CD4-positive, alpha-beta memory T cell (primary cell): Measurements from ENCODE around the gene CPM. TPM values are rescaled to one million over a fixed set of nuclear protein-coding genes. Genes with fewer than 3 reads are reported as not detected.

ENCODE experiments used
- CTCF ChIA-PET: fragments of 350-600 bp; sonication (Branson Sonifier 250); formaldehyde crosslinking; loops from one replicate; lab custom pipeline; 2021; ENCODE audit warnings: inconsistent platforms; ENCODE audit not compliant: partially characterized antibody; lab: Charles Lee
- POLR2A ChIA-PET: fragments of 350-600 bp; sonication (Branson Sonifier 250); formaldehyde crosslinking; loops from one replicate; lab custom pipeline; 2021; ENCODE audit not compliant: partially characterized antibody; lab: Charles Lee
- DNase-seq, 5 donors: peaks; one replicate each; pipeline versions ENCODE4 v3.0.0 to v3.0.0-alpha.2; 2020 to 2022; ENCODE audit warnings: mixed read lengths in 1 of 5
- H3K27ac ChIP-seq: one replicate; pipeline ENCODE4 v1.7.0; 2013; ENCODE audit warnings: low read depth, low read length
- H3K27me3 ChIP-seq: 2 replicates; pipeline ENCODE4 v1.7.0; 2013; ENCODE audit warnings: mild to moderate bottlenecking, low read length, moderate library complexity; ENCODE audit not compliant: insufficient read depth
- H3K36me3 ChIP-seq: 2 replicates; pipeline ENCODE4 v1.7.0; 2013; ENCODE audit warnings: mild to moderate bottlenecking, low read length, moderate library complexity; ENCODE audit not compliant: insufficient read depth
- H3K4me1 ChIP-seq: 2 replicates; pipeline ENCODE4 v1.7.0; 2013; ENCODE audit warnings: mild to moderate bottlenecking, low read length, moderate library complexity; ENCODE audit not compliant: insufficient read depth
- H3K4me3 ChIP-seq, 2 donors: one replicate each; pipeline ENCODE4 v1.7.0; 2013; ENCODE audit warnings: low read length in 2 of 2, mild to moderate bottlenecking in 1 of 2
- H3K9me3 ChIP-seq, 2 donors: one replicate each; pipeline ENCODE4 v1.7.0; 2013; ENCODE audit warnings: low read length in 2 of 2, control low read depth in 1 of 2; ENCODE audit not compliant: control insufficient read depth in 1 of 2
- H3K27ac Mint-ChIP-seq, 7 donors: one replicate each; pipeline ENCODE4 v1.8.0; 2020 to 2021; ENCODE audit warnings: mixed read lengths in 7 of 7, mild to moderate bottlenecking in 6 of 7, inconsistent platforms in 3 of 7, moderate library complexity in 3 of 7
- H3K27me3 Mint-ChIP-seq, 2 donors: one replicate each; pipeline ENCODE4 v1.8.0; 2020 to 2021; ENCODE audit warnings: mixed read lengths in 2 of 2
- H3K36me3 Mint-ChIP-seq, 2 donors: one replicate each; pipeline ENCODE4 v1.8.0; 2020 to 2021; ENCODE audit warnings: mixed read lengths in 2 of 2, inconsistent platforms in 1 of 2, mild to moderate bottlenecking in 1 of 2
- H3K4me1 Mint-ChIP-seq, 4 donors: one replicate each; pipeline ENCODE4 v1.8.0; 2020 to 2021; ENCODE audit warnings: mixed read lengths in 4 of 4, mild to moderate bottlenecking in 1 of 4
- H3K4me3 Mint-ChIP-seq, 8 donors: one replicate each; pipeline ENCODE4 v1.8.0; 2020 to 2021; ENCODE audit warnings: mixed read lengths in 8 of 8, mild to moderate bottlenecking in 7 of 8, moderate library complexity in 6 of 8, inconsistent platforms in 3 of 8
- H3K9me3 Mint-ChIP-seq, 8 donors: one replicate each; pipeline ENCODE4 v1.8.0; 2020 to 2021; ENCODE audit warnings: mixed read lengths in 8 of 8, mild to moderate bottlenecking in 5 of 8, inconsistent platforms in 3 of 8, moderate library complexity in 1 of 8
- intact Hi-C: fragments of 100-400 bp; cut with micrococcal nuclease; formaldehyde crosslinking; loops from one replicate; pipeline ENCODE4 v1.15.1; 2023
- polyA plus RNA-seq, 2 donors: library from polyadenylated mRNA; unstranded; fragments of 300-500 nt; fragmentation: Illumina TruSeq; gene quantifications; one replicate each; pipeline ENCODE4 v1.2.3, GENCODE V29; 2021
- total RNA-seq, 2 experiments: library from RNA; stranded (reverse); gene quantifications; one replicate each; pipeline ENCODE4 v1.2.3, GENCODE V29; 2021

CPM gene
- total and polyA plus RNA-seq, 4 experiments from 2014 or later: 1.3 to 3.1 (median 2.3) TPM

DNA sequence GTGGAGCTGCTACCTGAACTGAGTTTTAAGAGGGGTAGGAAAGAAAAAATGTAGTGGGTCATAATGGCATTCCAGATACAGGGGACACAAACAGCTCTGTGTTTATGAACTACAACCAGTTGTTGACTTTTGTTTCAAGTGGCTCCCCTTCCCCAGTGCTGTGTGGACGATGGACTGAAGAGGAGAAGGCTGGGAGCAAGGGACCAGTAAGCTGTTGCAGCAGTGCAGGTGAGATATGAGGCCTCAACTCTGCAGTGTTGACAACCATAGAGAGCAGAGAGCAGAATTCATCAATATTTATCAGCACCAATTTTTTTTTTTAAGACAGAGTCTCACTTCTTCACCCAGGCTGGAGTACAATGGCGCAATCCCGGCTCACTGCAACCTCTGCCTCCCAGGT, 78.4 kb downstream of the CPM start:
- no peak overlapping the region for H3K4me3 Mint-ChIP-seq
- Histone ChIP-seq H3K27ac (no peak overlapping the region), H3K27me3 (no peaks in the 10 kb centered on the region), H3K9me3 (no peaks in the 10 kb centered on the region), H3K4me1 (no peaks in the 10 kb centered on the region), H3K36me3 (no peaks in the 10 kb centered on the region), H3K4me3 (no peak overlapping the region)
- no peak overlapping the region for H3K27ac Mint-ChIP-seq
- H3K9me3 Mint-ChIP-seq: no peaks in the 10 kb centered on the region
- peaks cover 0 to 4% of the 10 kb centered on the region in 2 donors for H3K27me3 Mint-ChIP-seq
- H3K36me3 Mint-ChIP-seq: no peaks in the 10 kb centered on the region
- intact Hi-C loops: no loop called here
- CTCF ChIA-PET: no interaction called here
- H3K4me1 Mint-ChIP-seq: no peaks in the 10 kb centered on the region
- DNase-seq: no peak
- POLR2A ChIA-PET: no interaction called here

DNA sequence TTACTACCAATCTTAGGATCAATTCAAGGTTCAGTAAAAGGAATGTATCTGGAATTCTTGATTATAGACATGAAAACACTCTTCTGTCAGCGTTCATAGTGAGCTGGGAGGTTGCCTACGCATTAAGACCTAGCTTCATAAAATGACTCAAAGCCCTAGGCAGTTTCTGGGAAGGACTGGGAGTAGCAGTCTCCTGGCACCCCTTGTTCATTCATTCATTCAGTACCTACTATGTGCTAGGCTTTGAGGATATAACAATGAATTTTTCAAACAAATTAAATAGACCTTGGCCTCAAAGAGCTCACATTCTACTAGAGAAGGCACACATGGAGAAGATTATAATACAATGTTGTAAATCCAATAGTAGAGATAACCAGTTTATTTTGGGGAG, 78.9 kb downstream of the CPM start:
- no peaks in the 10 kb centered on the region for H3K36me3 Mint-ChIP-seq
- H3K9me3 ChIP-seq: no peaks in the 10 kb centered on the region
- no peaks in the 10 kb centered on the region for H3K4me1 ChIP-seq
- H3K27me3 Mint-ChIP-seq: peaks cover 0 to 4% of the 10 kb centered on the region in 2 donors
- H3K36me3 ChIP-seq: no peaks in the 10 kb centered on the region
- ChIA-PET POLR2A (no interaction called here), CTCF (no interaction called here)
- no peaks in the 10 kb centered on the region for H3K4me1 Mint-ChIP-seq
- peak overlapping the region in 1 of 7 donors; percentile 22 for H3K27ac Mint-ChIP-seq
- intact Hi-C loops: no loop called here
- no peaks in the 10 kb centered on the region for H3K27me3 ChIP-seq
- DNase-seq: no peak
- H3K27ac ChIP-seq: no peak overlapping the region
- H3K4me3 Mint-ChIP-seq: no peak overlapping the region
- no peak overlapping the region for H3K4me3 ChIP-seq
- no peaks in the 10 kb centered on the region for H3K9me3 Mint-ChIP-seq

DNA sequence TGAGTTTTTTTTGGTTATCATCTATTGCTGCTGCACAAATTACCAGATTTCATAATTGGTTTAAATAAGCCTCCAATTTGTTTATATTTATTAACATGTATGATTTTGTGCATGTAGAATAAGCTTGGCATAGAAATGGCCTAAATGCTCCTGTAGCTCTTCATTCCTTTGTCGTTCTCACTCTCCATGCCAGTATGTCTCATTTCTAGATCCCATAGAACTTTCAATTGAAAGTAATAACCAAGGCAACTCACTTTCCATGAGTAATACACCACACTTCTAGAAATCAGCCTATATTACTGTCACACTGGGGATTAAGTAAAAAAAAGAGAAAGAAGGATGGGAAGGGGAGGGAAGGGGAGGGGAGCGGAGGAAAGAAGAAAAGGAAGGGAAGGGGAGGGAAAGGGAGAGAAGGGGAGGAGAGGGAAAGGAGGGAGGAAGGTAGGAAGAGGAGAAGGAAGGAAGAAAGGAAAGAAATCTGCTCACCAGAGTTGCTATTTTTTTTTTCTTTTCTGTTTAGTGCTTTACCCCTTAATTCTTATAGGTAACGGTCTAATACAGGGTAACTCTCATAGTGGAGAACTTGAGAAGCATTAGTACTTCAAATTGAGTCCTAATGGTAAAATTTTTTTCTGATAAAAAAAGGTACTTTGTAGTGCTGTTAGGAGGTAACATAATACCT, 79.4 kb downstream of the CPM start:
- ChIA-PET POLR2A (no interaction called here), CTCF (no interaction called here)
- peaks cover 0 to 4% of the 10 kb centered on the region in 2 donors for H3K27me3 Mint-ChIP-seq
- no peak overlapping the region for H3K4me3 Mint-ChIP-seq
- intact Hi-C loops: no loop called here
- H3K9me3 ChIP-seq: no peaks in the 10 kb centered on the region
- no peak overlapping the region for H3K4me3 ChIP-seq
- no peaks in the 10 kb centered on the region for H3K9me3 Mint-ChIP-seq
- H3K4me1 Mint-ChIP-seq: no peaks in the 10 kb centered on the region
- no peaks in the 10 kb centered on the region for H3K4me1 ChIP-seq
- H3K27ac ChIP-seq: no peak overlapping the region
- H3K36me3 ChIP-seq: no peaks in the 10 kb centered on the region
- no peak for DNase-seq
- no peaks in the 10 kb centered on the region for H3K27me3 ChIP-seq
- H3K36me3 Mint-ChIP-seq: no peaks in the 10 kb centered on the region
- no peak overlapping the region for H3K27ac Mint-ChIP-seq

DNA sequence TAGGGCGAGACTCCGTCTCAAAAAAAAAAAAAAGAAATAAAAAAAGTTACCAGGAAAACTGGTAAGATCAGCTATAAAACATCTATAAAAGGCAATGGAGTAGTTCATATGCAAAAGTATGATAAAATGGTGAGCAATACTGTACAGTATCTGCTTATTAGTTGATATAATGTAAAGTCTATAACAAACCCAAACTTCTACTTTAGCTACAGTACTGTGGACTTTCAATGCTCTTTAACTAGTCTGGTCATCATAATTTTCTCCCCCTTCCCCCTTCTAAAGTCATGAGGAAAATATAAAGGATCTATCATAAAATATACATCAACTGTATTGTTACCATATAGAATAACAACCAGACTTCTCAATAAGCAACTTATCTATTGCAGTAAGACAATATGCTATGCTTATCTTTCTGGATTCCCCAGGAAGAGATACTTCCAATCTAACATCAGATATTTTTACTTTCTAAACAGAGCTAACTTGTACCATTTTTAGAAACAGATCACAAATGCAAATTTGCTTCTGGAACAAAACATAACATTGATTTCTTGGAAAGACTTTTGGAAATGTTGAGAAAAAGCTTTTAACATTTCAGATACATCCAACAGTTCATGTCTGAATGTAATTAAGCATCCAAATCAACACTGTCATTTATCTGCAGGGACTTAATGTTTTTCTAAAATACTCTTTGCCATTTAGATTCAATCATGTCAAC, 81.2 kb downstream of the CPM start:
- Mint-ChIP-seq H3K36me3 (no peaks in the 10 kb centered on the region), H3K27ac (peak overlapping the region in 1 of 7 donors; percentile 7), H3K4me1 (no peaks in the 10 kb centered on the region), H3K9me3 (no peaks in the 10 kb centered on the region), H3K27me3 (peaks cover 0 to 4% of the 10 kb centered on the region in 2 donors), H3K4me3 (no peak overlapping the region)
- Histone ChIP-seq H3K27ac (no peak overlapping the region), H3K9me3 (no peaks in the 10 kb centered on the region), H3K4me3 (no peak overlapping the region), H3K36me3 (no peaks in the 10 kb centered on the region), H3K4me1 (no peaks in the 10 kb centered on the region), H3K27me3 (no peaks in the 10 kb centered on the region)
- ChIA-PET POLR2A (no interaction called here), CTCF (interaction anchor here (1.4 kb wide), 1 partner anchor 21 kb away, joined by 7 read pairs; no protein-coding TSS in a partner anchor)
- DNase-seq: no peak
- intact Hi-C loops: no loop called here

DNA sequence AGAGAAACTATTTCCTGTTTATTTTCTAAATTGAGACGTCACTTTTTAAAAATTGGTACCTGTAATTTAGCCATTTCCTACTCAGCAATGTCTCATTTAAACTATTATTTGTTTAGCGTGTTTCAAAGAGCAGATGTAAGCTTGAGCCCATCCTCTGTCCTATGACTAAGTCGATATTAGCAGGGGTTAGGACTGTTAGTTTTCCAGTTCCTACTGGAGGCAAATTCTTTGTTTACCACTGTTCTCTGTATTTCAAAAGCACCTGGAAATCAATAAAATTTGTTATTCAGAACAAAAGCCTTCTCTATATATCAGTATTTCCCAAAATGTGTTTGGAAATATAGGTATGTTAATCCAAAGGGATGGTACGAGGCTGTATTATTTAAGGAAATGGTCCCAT, 82.6 kb downstream of the CPM start:
- Mint-ChIP-seq H3K4me3 (no peak overlapping the region), H3K36me3 (no peaks in the 10 kb centered on the region), H3K27me3 (peaks cover 0 to 4% of the 10 kb centered on the region in 2 donors), H3K9me3 (no peaks in the 10 kb centered on the region), H3K4me1 (no peaks in the 10 kb centered on the region), H3K27ac (no peak overlapping the region)
- CTCF ChIA-PET: no interaction called here
- intact Hi-C loops: no loop called here
- no peaks in the 10 kb centered on the region for H3K4me1 ChIP-seq
- no peak for DNase-seq
- no peak overlapping the region for H3K27ac ChIP-seq
- POLR2A ChIA-PET: no interaction called here
- H3K27me3 ChIP-seq: no peaks in the 10 kb centered on the region
- no peaks in the 10 kb centered on the region for H3K36me3 ChIP-seq
- no peaks in the 10 kb centered on the region for H3K9me3 ChIP-seq
- no peak overlapping the region for H3K4me3 ChIP-seq

DNA sequence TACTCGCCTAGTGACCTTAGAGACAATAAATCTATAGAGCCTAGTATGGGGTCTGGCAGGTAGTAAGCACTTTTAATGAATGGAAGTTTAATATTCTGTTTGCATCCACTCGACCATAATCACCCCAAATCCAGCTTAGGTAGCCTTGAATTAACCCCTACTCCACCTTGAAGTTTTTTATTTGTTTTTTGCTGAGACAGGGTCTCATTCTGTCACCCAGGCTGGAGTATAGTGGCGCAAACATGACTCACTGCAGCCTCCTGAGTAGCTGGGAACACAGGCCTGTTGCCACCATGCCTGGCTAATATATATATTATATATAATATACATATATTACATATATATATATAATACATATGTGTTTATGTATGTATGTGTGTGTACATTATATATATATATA, 86.2 kb downstream of the CPM start:
- Mint-ChIP-seq H3K9me3 (no peaks in the 10 kb centered on the region), H3K27ac (no peak overlapping the region)

More for the DNA sequence above, 86.2 kb downstream of the CPM start:
- H3K27ac ChIP-seq: no peak overlapping the region
- DNase-seq: no peak
- Mint-ChIP-seq H3K4me1 (peaks cover 0 to 5% (median under 1%) of the 10 kb centered on the region in 4 donors), H3K4me3 (no peak overlapping the region), H3K36me3 (peaks cover 10 to 14% of the 10 kb centered on the region in 2 donors), H3K27me3 (no peaks in the 10 kb centered on the region)
- CTCF ChIA-PET: interaction anchor here (1.7 to 5.9 kb wide), 2 partner anchors 11 to 16 kb away, joined by 5 to 43 read pairs; no protein-coding TSS in a partner anchor
- intact Hi-C loops: no loop called here
- H3K4me1 ChIP-seq: no peaks in the 10 kb centered on the region
- no peaks in the 10 kb centered on the region for H3K27me3 ChIP-seq
- no peaks in the 10 kb centered on the region for H3K9me3 ChIP-seq
- POLR2A ChIA-PET: interaction anchor here (0.7 kb wide), 1 partner anchor 39 kb away, joined by 3 read pairs; the partner anchor contains the start of gene MDM2
- peaks cover 4% of the 10 kb centered on the region for H3K36me3 ChIP-seq
- H3K4me3 ChIP-seq: no peak overlapping the region
